ENCODE data around the gene SCGB1C1.

SCGB1C1 gene

GRCh38 chr11:240315-240714 is 47.4 kb downstream of the SCGB1C1 start:
- DNase-seq (ENCODE audit: low read depth) = no peak
- TF ChIP-seq CTCF (conservative IDR thresholded peaks at IDR 0.05; ENCODE audit: control insufficient read depth, insufficient read depth, low read depth, low read length) = no peak
- no peak overlapping the region for H3K4me3 ChIP-seq (ENCODE audit: control insufficient read depth, low read depth, low read length)

DNA sequence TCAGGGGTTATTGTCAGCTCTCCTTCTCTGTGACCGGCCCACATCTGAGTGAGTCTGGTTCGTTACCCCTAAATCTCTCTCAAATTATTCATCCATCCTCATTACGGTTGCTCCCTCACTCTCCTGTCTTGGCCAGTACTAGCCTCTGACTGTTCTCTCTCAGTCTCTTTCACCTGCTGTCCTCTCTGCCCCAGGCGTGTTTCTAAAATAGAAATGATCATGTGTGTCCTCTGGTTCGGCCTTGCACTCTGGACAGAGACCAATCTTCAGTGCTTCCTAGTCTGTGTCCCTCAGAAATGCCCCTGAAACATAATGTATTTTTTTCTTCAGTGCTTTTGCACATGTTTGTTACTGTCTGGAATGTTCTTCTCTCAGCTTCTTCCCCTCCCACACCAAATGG is 48.8 kb downstream of the SCGB1C1 start:
- DNase-seq (ENCODE audit: low read depth) = no peak
- no peak overlapping the region for H3K4me3 ChIP-seq (ENCODE audit: control insufficient read depth, low read depth, low read length)
- no peak for TF ChIP-seq CTCF (conservative IDR thresholded peaks at IDR 0.05; ENCODE audit: control insufficient read depth, insufficient read depth, low read depth, low read length)
